Activated naive CD8-positive, alpha-beta T cell treated with anti-CD3 and anti-CD28 coated beads for 36 hours (primary cell): ENCODE measurements around the gene CACNB2. TPM values are rescaled to one million over a fixed set of nuclear protein-coding genes. Genes with fewer than 3 reads are reported as not detected.
"Not testable (repeated sequence)": the region's sequence is repeated elsewhere in the genome, so short reads cannot be mapped to it uniquely, and the experiment has no call there.

Experiments used
- DNase-seq: peaks from one replicate; pipeline ENCODE4 v3.0.0; 2021
- H3K27ac Mint-ChIP-seq: one replicate; pipeline ENCODE4 v1.8.0; 2022; ENCODE audit warnings: mild to moderate bottlenecking, moderate library complexity, mixed read lengths
- H3K27me3 Mint-ChIP-seq: one replicate; pipeline ENCODE4 v1.8.0; 2022; ENCODE audit warnings: mild to moderate bottlenecking, mixed read lengths
- H3K36me3 Mint-ChIP-seq: one replicate; pipeline ENCODE4 v1.8.0; 2021; ENCODE audit warnings: mild to moderate bottlenecking, mixed read lengths
- H3K4me1 Mint-ChIP-seq: one replicate; pipeline ENCODE4 v1.8.0; 2021; ENCODE audit warnings: mixed read lengths
- H3K4me3 Mint-ChIP-seq: one replicate; pipeline ENCODE4 v1.8.0; 2022; ENCODE audit warnings: mild to moderate bottlenecking, moderate library complexity, mixed read lengths
- H3K9me3 Mint-ChIP-seq: one replicate; pipeline ENCODE4 v1.8.0; 2022; ENCODE audit warnings: mixed read lengths
- total RNA-seq, 2 experiments: library from RNA; stranded (reverse); gene quantifications; one replicate each; pipeline ENCODE4 v1.2.3, GENCODE V29; 2021

The CACNB2 gene
- total RNA-seq, 2 experiments from 2014 or later = not detected

GRCh38 chr10:18162021-18162627 lies 21.9 kb downstream of the CACNB2 start:
- Mint-ChIP-seq H3K27me3 (no peaks in the 10 kb centered on the region), H3K36me3 (no peaks in the 10 kb centered on the region), H3K9me3 (no peaks in the 10 kb centered on the region), H3K4me3 (no peak overlapping the region), H3K27ac (no peak overlapping the region), H3K4me1 (no peaks in the 10 kb centered on the region)
- DNase-seq = no peak

GRCh38 chr10:18164093-18164492 lies 23.9 kb downstream of the CACNB2 start:
- Mint-ChIP-seq H3K36me3 (no peaks in the 10 kb centered on the region), H3K4me1 (no peaks in the 10 kb centered on the region), H3K27ac (no peak overlapping the region), H3K4me3 (no peak overlapping the region), H3K27me3 (no peaks in the 10 kb centered on the region), H3K9me3 (no peaks in the 10 kb centered on the region)
- no peak for DNase-seq

GRCh38 chr10:18164748-18165361 lies 24.6 kb downstream of the CACNB2 start:
- Mint-ChIP-seq H3K36me3 (no peaks in the 10 kb centered on the region), H3K27me3 (no peaks in the 10 kb centered on the region), H3K27ac (no peak overlapping the region), H3K4me3 (no peak overlapping the region), H3K9me3 (no peaks in the 10 kb centered on the region), H3K4me1 (no peaks in the 10 kb centered on the region)
- no peak for DNase-seq

GRCh38 chr10:18178854-18179483 lies 38.7 kb downstream of the CACNB2 start:
- H3K9me3 Mint-ChIP-seq = no peaks in the 10 kb centered on the region
- no peaks in the 10 kb centered on the region for H3K4me1 Mint-ChIP-seq
- H3K36me3 Mint-ChIP-seq = no peaks in the 10 kb centered on the region
- DNase-seq = no peak
- H3K27ac Mint-ChIP-seq = no peak overlapping the region
- H3K4me3 Mint-ChIP-seq = no peak overlapping the region
- peaks cover 8% of the 10 kb centered on the region for H3K27me3 Mint-ChIP-seq

- no peak overlapping the region for H3K4me3 Mint-ChIP-seq
- no peak overlapping the region for H3K27ac Mint-ChIP-seq
- no peaks in the 10 kb centered on the region for H3K36me3 Mint-ChIP-seq
- peaks cover 8% of the 10 kb centered on the region for H3K27me3 Mint-ChIP-seq
- DNase-seq = no peak
- no peaks in the 10 kb centered on the region for H3K9me3 Mint-ChIP-seq
- no peaks in the 10 kb centered on the region for H3K4me1 Mint-ChIP-seq
Measured at GRCh38 chr10:18179891-18180290, 39.7 kb downstream of the CACNB2 start.

GRCh38 chr10:18181382-18181781 lies 41.2 kb downstream of the CACNB2 start:
- not testable (repeated sequence) for H3K4me3 Mint-ChIP-seq, H3K27ac Mint-ChIP-seq, H3K27me3 Mint-ChIP-seq, H3K36me3 Mint-ChIP-seq, H3K9me3 Mint-ChIP-seq, H3K4me1 Mint-ChIP-seq, DNase-seq

GRCh38 chr10:18185621-18186020 lies 45.4 kb downstream of the CACNB2 start:
- H3K27me3 Mint-ChIP-seq = no peaks in the 10 kb centered on the region
- no peak for DNase-seq
- no peak overlapping the region for H3K4me3 Mint-ChIP-seq
- no peaks in the 10 kb centered on the region for H3K36me3 Mint-ChIP-seq
- H3K9me3 Mint-ChIP-seq = peaks cover 1% of the 10 kb centered on the region
- no peak overlapping the region for H3K27ac Mint-ChIP-seq
- no peaks in the 10 kb centered on the region for H3K4me1 Mint-ChIP-seq

GRCh38 chr10:18190840-18191239 lies 50.6 kb downstream of the CACNB2 start:
- no peak for DNase-seq
- H3K36me3 Mint-ChIP-seq = no peaks in the 10 kb centered on the region
- no peaks in the 10 kb centered on the region for H3K27me3 Mint-ChIP-seq
- H3K9me3 Mint-ChIP-seq = peaks cover 1% of the 10 kb centered on the region
- no peaks in the 10 kb centered on the region for H3K4me1 Mint-ChIP-seq
- H3K27ac Mint-ChIP-seq = no peak overlapping the region
- no peak overlapping the region for H3K4me3 Mint-ChIP-seq

GRCh38 chr10:18194634-18195033 lies 54.4 kb downstream of the CACNB2 start:
- H3K36me3 Mint-ChIP-seq = no peaks in the 10 kb centered on the region
- no peak for DNase-seq
- no peaks in the 10 kb centered on the region for H3K9me3 Mint-ChIP-seq
- H3K27ac Mint-ChIP-seq = no peak overlapping the region
- no peak overlapping the region for H3K4me3 Mint-ChIP-seq
- no peaks in the 10 kb centered on the region for H3K4me1 Mint-ChIP-seq
- H3K27me3 Mint-ChIP-seq = no peaks in the 10 kb centered on the region

- Mint-ChIP-seq H3K36me3 (no peaks in the 10 kb centered on the region), H3K27ac (no peak overlapping the region), H3K27me3 (no peaks in the 10 kb centered on the region), H3K4me1 (no peaks in the 10 kb centered on the region), H3K9me3 (no peaks in the 10 kb centered on the region), H3K4me3 (no peak overlapping the region)
- DNase-seq = no peak
Measured at GRCh38 chr10:18195060-18195799, 55.0 kb downstream of the CACNB2 start.

GRCh38 chr10:18196806-18197550 lies 56.8 kb downstream of the CACNB2 start:
- no peaks in the 10 kb centered on the region for H3K4me1 Mint-ChIP-seq
- H3K27ac Mint-ChIP-seq = no peak overlapping the region
- no peaks in the 10 kb centered on the region for H3K36me3 Mint-ChIP-seq
- no peak overlapping the region for H3K4me3 Mint-ChIP-seq
- DNase-seq = no peak
- H3K9me3 Mint-ChIP-seq = no peaks in the 10 kb centered on the region
- H3K27me3 Mint-ChIP-seq = no peaks in the 10 kb centered on the region

GRCh38 chr10:18197706-18198105 lies 57.5 kb downstream of the CACNB2 start:
- Mint-ChIP-seq H3K27me3 (no peaks in the 10 kb centered on the region), H3K9me3 (no peaks in the 10 kb centered on the region), H3K27ac (no peak overlapping the region), H3K36me3 (no peaks in the 10 kb centered on the region), H3K4me3 (no peak overlapping the region), H3K4me1 (no peaks in the 10 kb centered on the region)
- DNase-seq = no peak

- Mint-ChIP-seq H3K36me3 (no peaks in the 10 kb centered on the region), H3K9me3 (no peaks in the 10 kb centered on the region), H3K27me3 (no peaks in the 10 kb centered on the region), H3K4me1 (peaks cover 2% of the 10 kb centered on the region), H3K4me3 (no peak overlapping the region), H3K27ac (no peak overlapping the region)
- DNase-seq = no peak
Measured at GRCh38 chr10:18201877-18202276, 61.7 kb downstream of the CACNB2 start.

- Mint-ChIP-seq H3K36me3 (no peaks in the 10 kb centered on the region), H3K27me3 (no peaks in the 10 kb centered on the region), H3K9me3 (no peaks in the 10 kb centered on the region), H3K4me1 (peaks cover 2% of the 10 kb centered on the region), H3K27ac (no peak overlapping the region), H3K4me3 (no peak overlapping the region)
- no peak for DNase-seq
Measured at GRCh38 chr10:18202680-18203460, 62.6 kb downstream of the CACNB2 start.
